Brain microvascular endothelial cell (primary cell): ENCODE measurements around the gene MRPL16.

Source experiments
- DNase-seq: peaks from one replicate; pipeline ENCODE4 v3.0.0-alpha.2; 2020
- H3K27ac ChIP-seq: fragments of 250-450 bp; sonication (Bioruptor Pico); 2 replicates; pipeline ENCODE4 v1.5.1; 2020; ENCODE audit warnings: mild to moderate bottlenecking, moderate library complexity
- H3K27me3 ChIP-seq: fragments of 250-450 bp; sonication (Bioruptor Pico); replicated peaks from 2 replicates; pipeline ENCODE4 v1.5.1; 2020; ENCODE audit warnings: mild to moderate bottlenecking
- H3K36me3 ChIP-seq: fragments of 250-450 bp; sonication (Bioruptor Pico); replicated peaks from 2 replicates; pipeline ENCODE4 v1.5.1; 2020; ENCODE audit warnings: mild to moderate bottlenecking
- H3K4me3 ChIP-seq: 2 replicates; pipeline ENCODE4 v1.5.1; 2011; ENCODE audit warnings: low read depth, mild to moderate bottlenecking, control low read depth, low read length, moderate library complexity
- in situ Hi-C: cut with HindIII; loops from 2 replicates; pipeline ENCODE4 v1.10.0; 2017; ENCODE audit warnings: low sequenced_read_pairs, low pct_ligation_motif_present
- TF ChIP-seq, protein P1 (sequence below): IDR thresholded peaks from 2 replicates; pipeline ENCODE4 v1.5.1; 2011; ENCODE audit warnings: low read depth, mild to moderate bottlenecking, moderate library complexity, low read length, control low read depth, inconsistent platforms; ENCODE audit errors: missing control alignments

Gene MRPL16

GRCh38 chr11:59815754-59816153, 5.2 kb upstream of the MRPL16 start:
- TF ChIP-seq, protein P1, sequence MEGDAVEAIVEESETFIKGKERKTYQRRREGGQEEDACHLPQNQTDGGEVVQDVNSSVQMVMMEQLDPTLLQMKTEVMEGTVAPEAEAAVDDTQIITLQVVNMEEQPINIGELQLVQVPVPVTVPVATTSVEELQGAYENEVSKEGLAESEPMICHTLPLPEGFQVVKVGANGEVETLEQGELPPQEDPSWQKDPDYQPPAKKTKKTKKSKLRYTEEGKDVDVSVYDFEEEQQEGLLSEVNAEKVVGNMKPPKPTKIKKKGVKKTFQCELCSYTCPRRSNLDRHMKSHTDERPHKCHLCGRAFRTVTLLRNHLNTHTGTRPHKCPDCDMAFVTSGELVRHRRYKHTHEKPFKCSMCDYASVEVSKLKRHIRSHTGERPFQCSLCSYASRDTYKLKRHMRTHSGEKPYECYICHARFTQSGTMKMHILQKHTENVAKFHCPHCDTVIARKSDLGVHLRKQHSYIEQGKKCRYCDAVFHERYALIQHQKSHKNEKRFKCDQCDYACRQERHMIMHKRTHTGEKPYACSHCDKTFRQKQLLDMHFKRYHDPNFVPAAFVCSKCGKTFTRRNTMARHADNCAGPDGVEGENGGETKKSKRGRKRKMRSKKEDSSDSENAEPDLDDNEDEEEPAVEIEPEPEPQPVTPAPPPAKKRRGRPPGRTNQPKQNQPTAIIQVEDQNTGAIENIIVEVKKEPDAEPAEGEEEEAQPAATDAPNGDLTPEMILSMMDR: no peak
- H3K4me3 ChIP-seq: no peak overlapping the region
- H3K27ac ChIP-seq: no peak overlapping the region
- DNase-seq: no peak
- H3K36me3 ChIP-seq: no peaks in the 10 kb centered on the region
- in situ Hi-C loops: no loop called here
- no peaks in the 10 kb centered on the region for H3K27me3 ChIP-seq

DNA sequence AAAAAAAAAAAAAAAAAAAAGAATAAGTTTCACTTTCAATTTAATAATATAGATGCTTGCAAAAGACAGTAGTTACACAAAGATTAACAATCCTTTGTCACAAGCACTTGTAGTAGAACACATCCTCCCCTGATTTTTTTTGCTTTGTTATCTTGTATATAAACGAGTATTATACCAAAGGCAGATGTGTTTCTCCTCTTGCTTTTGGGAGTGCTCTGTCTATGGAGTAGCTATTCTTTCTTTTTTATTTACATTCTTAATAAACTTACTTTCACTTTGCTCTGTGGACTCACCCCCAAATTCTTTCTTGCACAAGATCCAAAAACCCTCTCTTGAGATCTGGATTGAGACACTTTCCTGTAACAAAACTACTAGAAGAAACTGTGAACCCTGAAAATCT, 3.4 kb upstream of the MRPL16 start:
- no peak for DNase-seq
- no peaks in the 10 kb centered on the region for H3K36me3 ChIP-seq
- no peak overlapping the region for H3K4me3 ChIP-seq
- no peaks in the 10 kb centered on the region for H3K27me3 ChIP-seq
- TF ChIP-seq, protein P1: no peak
- no peak overlapping the region for H3K27ac ChIP-seq
- in situ Hi-C loops: no loop called here

DNA sequence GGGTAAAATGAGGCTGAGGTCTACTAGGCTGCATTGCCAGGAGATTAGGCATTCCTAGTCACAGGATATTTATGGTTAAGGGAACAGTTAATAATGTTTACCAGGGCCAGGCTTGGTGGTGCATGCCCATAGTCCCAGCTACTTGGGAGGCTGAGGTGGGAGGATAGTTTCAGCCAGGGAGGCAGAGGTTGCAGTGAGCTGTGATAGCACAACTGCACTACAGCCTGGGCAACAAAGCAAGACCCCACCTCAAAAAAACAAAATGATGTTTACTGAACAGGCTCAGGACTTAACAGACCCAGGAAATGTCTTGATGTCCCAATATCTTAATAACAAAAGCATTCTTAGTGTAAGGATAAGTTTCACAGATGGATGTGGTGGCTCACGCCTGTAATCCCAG, 2.8 kb upstream of the MRPL16 start:
- TF ChIP-seq, protein P1: no peak
- Histone ChIP-seq H3K27ac (no peak overlapping the region), H3K4me3 (no peak overlapping the region), H3K27me3 (no peaks in the 10 kb centered on the region), H3K36me3 (no peaks in the 10 kb centered on the region)
- DNase-seq: no peak
- in situ Hi-C loops: no loop called here

GRCh38 chr11:59812220-59812619, 1.6 kb upstream of the MRPL16 start:
- in situ Hi-C loops: no loop called here
- Histone ChIP-seq H3K27ac (no peak overlapping the region), H3K4me3 (no peak overlapping the region), H3K27me3 (no peaks in the 10 kb centered on the region), H3K36me3 (peaks cover 3% of the 10 kb centered on the region)
- TF ChIP-seq, protein P1: no peak
- no peak for DNase-seq

GRCh38 chr11:59810911-59811259, 307 bp upstream of the MRPL16 start:
- peak overlapping the region; percentile 30 for H3K27ac ChIP-seq
- TF ChIP-seq, protein P1: no peak
- H3K27me3 ChIP-seq: no peaks in the 10 kb centered on the region
- no peak for DNase-seq
- H3K36me3 ChIP-seq: peaks cover 14% of the 10 kb centered on the region
- in situ Hi-C loops: no loop called here
- H3K4me3 ChIP-seq: peak overlapping the region; percentile 100

- in situ Hi-C loops: no loop called here
- Histone ChIP-seq H3K27ac (no peak overlapping the region), H3K36me3 (peaks cover 29% of the 10 kb centered on the region), H3K27me3 (no peaks in the 10 kb centered on the region), H3K4me3 (no peak overlapping the region)
- no peak for DNase-seq
- TF ChIP-seq, protein P1: no peak
These were observed 3.4 kb downstream of the MRPL16 start for GRCh38 chr11:59807047-59807610.
